NOMO-1 treated with DMSO at 0.1 percent for 48 hours (cell line): ENCODE measurements around the gene KCNA1.
"Not testable (repeated sequence)": the region's sequence is repeated elsewhere in the genome, so short reads cannot be mapped to it uniquely, and the experiment has no call there.

Experiments
- DNase-seq: peaks from one replicate; lab custom pipeline; 2025; ENCODE audit not compliant: unreplicated experiment; lab: John Stamatoyannopoulos, UW

KCNA1 gene

DNA sequence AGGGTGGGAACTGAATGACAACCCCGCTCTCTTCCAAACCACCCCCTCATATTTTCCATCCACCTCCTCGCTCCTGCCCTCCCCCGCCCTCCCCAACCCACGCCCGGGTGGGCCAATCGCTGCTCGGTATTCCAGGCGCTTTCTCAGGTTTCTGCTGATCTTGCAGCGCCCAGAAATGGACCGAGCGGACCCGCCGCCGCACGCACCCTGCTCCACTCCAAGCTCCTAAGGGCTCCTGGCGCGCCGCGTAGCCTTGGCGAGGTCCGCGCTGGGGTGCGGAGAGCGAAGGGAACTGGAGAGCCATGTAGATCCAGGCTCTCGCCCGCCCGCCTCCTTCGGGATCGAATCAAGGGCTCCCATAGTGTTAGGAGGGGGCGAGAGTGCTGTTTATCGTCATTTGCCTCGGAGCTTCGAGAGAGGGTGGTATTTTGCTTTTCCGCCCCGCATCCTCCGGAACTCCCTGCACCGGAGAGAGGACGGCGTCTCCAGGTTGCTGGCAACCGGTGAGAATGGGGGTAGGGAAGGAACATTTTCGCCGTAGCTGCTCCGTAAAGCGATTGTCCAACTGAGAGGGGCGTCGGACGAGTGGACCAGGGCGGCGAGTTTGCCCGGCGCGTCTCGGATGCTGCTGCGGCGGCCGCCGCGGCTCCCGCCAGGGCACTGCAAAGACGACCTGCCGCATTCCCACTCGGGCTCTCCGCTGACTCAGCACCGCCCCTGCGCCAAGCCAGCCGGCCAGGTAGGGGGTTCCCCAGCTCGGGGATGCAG, at the start of gene KCNA1:
Gene KCNA1, plus strand, starts transcription at position 172 of the 768 bp plus-strand sequence. CDS start 1,474 bp downstream, outside the sequence.
- no peak for DNase-seq

DNA sequence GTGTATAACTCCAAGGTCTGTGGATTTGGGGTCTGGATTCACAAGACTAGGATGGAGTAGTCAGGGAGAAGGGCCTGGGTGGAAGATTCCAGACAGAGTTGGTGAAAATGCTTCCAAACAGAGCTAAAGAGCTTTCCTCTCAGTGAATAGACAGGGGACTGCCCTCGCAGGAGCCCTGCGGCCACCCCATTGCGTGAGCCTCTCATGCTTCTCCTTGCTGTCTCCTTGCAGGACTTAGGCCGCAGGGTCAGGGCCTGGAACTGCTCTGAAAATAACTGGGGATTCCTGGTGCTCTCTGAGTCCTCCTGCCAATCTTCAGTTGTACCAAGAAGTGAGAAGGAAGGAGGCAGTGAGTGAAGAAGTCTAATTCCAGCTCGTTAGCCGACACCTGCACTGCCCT, 49.0 kb upstream of the KCNA1 start:
- DNase-seq, result no peak

DNA sequence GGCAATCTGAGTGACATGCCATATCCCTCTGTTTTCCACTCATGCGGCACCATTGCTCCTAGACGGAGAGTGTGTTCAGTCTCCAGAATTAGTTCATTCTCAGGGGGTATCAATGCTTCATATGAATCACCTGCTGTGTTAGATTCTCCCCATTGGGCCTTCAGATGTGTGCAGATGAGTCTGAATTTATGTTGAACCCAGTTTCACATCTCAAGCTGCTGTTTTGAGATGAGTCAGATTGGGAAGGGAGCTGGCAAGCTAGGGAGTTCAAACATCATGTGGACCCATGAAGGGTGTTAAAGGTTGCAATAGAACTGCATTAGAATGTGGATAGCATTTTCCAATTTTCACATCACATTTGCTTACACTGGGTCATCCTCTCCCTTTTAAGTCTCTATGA, 46.9 kb upstream of the KCNA1 start:
- DNase-seq, result no peak

DNA sequence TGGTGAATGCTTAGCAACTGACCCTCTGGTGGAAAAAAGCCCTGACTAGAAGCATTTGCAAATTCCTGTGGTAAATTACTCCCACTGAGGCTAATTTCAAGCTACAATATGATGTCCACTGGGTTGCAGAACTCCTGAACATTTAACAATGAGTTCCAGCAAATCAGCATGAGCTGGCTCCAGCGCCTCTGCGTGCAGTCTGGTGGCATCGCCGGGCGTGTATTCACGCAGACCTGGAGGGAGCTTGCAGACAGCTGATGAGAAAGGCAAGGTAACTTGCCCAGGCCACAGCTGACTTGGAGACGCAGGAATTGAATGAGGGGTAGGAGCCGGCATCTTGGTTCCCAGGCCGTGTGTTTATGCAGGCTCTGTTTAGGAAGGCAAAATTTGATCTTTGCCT, 45.1 kb upstream of the KCNA1 start:
- no peak for DNase-seq

DNA sequence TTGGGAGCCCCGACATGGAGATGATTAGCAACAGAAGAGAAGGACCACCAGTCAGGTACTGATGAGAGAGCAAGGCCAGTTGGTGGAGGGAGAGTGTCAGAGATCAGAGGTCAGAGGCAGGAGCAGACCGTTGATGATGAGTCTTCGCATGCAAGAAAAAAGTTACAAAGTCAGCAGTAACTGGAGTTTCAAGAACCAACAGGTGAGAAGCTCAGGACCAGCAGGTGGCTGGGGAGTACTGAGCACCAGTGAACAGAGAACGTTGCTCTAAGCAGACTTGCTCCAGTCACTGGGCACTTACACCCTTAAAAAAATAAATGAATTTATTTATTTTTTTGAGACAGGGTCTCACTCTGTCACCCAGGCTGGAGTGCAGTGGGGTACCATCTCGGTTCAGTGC, 44.5 kb upstream of the KCNA1 start:
- DNase-seq, result no peak

DNA sequence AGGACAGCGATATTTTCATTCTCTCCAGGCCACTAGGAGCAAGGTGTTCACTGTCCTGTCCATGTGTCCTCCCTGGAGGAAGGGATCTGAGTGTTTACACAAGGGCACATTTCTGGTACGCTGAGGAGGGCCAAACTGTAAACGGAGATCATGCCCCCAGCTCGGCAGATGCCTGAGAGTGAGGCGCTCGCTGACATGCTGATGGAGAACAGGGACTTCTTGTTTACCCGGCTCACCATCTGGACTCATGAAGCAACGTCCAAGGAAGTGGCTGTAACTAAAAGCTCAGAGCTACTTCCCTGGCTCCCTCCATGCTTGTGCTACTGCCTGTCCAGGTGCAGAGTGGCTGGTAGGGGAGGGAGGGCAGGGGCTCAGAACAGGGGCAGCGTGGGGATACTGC, 43.4 kb upstream of the KCNA1 start:
- DNase-seq, result no peak

DNA sequence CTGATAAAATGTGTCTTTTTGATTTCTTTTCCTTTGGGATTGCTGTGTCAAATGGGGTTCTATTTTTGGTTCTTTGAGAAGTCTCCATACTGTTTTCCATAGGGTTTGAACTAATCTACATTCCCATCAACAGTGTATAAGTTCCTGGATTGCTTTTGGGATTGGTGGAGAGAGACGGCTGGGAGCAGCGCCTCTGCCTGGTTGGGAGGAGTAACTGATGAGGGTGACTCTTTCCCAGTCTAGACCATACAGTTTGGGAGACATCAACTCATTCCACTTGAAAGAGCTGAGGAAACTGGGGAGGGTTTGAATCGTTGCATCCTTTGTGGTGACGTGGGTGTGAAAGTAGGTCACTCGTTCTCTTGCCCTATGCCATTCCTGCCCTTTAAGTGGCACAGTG, 42.3 kb upstream of the KCNA1 start:
- no peak for DNase-seq

DNA sequence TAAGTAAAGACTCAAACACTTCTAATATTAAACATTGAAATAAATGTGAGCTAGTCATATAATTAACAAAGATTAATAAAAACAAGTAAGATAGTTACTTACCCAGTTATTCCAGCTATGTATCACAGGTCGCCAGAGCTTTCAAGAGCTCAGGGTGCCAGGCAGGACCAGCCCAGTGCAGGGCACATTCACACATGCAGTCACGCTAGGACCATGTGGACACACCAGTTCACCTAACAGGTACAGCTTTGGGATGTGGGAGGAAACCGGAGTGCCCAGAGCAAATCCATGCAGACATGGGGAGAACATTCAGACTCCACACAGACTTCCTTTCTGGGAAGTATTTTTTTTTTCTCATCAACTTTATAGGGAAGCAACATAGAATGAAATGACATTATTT, 39.3 kb upstream of the KCNA1 start:
- no peak for DNase-seq

DNA sequence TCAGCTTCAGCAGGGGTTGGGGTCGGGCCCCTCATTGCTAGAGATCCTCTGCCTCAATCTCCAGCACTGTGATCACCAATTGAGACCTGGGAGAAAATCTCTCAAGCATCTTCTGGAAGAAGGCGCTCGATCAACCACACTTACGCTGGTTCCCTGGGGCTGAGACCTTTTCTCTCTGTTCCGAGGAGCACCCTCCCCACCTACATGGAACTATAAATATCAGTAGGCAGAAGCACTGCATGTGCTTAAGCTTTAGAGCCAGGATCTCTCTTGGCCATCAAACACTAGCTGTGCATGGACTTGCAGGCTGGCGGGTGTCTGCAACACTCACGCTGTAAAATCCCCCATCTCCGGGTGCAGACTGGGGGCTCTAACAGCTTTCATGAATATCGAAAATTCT, 38.2 kb upstream of the KCNA1 start:
- DNase-seq, result no peak

DNA sequence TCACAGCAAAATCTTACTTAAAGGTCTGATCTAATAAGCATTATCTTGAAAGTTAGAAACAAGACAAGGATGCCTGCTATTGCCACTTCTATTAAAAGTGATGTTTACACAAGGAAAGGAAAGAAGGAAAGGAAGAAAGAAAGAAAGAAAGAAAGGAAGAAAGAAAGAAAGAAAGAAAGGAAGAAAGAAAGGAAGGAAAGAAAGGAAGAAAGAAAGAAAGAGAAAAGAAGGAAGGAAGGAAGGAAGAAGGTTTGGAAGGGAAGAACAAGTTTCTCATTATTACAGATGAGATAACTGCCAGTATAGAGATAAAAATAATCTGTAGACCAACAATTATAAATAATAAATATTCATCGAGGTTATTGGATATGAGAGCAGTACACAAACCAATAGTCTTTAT, 35.8 kb upstream of the KCNA1 start:
- DNase-seq, result no peak

DNA sequence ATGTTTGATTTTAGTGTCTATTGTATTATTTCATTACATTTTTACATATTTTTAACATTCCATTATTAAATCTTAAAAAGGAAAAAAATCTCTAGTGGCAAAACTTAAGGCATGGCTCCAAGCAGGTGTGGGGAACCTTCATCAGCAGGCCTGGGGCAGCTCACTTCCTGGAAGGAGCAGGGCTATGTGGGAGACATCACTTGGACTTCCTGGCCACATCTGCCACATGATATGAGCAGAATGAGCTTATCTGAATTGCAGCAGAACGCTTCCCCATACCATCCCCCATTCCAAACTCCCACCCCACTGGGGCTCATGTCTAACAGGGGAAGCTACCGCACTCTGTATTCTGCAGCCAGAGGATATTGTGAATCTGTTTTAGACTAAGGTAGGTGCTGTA, 35.0 kb upstream of the KCNA1 start:
- no peak for DNase-seq

DNA sequence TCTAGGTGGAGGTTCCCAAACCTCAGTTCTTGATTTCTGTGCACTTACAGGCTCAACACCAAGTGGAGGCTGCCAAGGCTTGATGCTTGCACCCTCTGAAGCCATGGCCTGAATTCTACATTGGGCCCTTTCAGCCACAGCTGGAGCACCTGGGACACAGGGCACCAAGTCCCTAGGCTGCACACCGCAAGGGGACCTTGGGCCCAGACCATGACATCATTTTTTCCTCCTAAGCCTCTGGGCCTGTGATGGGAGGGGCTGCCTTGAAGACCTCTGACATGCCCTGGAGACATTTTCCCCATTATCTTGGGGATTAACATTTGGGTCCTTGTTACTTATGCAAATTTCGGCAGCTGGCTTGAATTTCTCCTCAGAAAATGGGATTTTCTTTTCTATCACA, 30.2 kb upstream of the KCNA1 start:
- DNase-seq, result not testable (repeated sequence)

DNA sequence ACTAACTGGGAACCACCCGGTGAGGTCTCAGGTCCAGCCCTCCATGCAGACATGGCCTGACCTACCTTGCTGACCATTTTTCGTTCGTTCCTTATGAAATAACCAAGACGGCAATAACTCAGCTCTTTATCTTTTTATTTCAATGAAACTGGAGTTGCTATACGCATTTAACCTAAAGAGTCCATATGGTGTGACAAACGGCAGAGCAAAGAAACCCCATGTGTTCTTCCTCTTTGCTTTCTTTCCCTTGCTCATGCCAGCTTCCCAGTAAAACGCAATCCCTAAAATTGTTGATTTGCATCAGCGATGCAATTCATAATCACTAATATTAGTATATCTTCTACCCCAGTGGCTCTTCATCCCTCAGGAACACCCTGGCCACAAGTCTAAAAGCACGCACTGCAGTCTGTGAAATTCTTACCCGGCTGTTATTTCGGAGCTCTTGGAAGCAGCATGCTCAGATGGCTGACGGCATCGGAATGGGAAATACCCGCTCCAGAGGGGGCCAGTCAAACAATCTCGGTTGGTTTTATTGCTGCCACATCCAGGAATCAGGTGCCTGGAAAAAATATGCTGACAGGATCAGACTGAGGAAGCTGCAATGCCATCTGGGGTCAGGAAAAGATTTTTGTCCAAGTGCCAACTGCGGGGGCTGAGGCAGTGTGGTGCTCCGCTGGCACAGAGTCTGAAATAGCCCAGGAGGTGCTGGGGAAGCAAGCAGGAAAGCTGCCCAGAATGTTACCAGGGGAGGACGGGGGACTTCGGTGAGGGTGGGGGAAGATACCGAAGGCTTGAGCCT, 28.2 kb upstream of the KCNA1 start:
- DNase-seq, result no peak

DNA sequence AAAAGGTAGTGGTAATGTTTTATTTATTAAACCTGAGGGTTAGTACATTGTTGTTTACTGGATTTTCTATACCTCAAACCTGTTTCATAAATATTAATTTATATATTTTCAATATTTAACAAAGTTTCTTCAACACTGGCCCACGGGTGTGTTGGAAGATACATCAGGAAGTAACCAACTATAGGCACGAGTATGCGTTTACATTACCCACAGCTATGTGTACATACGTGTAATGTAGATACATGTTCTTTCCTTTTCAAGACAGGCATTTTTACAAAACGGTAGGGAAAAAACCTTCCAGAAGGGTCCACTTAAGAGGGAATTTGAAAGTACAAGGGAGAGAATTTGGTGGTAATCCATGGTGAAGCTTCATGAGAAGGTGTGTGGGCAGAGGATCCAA, 17.8 kb upstream of the KCNA1 start:
- no peak for DNase-seq

DNA sequence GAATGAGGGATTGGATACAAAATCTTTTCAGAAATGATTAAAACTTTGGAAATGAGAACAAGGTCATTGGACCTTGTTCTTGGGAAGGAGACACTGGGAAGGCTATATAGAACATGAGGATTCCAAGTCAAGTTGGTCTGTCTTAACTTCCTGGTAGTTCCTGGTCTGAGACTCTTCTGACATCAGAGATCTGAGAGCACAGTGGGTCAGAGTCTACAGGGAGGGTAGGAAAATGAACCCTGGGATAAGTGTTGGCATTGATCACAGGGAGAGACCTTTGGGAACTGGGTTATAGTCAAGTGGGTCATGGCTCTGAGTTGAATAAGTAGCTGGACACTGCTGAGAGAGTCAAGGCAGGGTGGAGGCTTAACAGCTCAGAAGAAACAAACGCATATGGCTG, 17.3 kb upstream of the KCNA1 start:
- no peak for DNase-seq

DNA sequence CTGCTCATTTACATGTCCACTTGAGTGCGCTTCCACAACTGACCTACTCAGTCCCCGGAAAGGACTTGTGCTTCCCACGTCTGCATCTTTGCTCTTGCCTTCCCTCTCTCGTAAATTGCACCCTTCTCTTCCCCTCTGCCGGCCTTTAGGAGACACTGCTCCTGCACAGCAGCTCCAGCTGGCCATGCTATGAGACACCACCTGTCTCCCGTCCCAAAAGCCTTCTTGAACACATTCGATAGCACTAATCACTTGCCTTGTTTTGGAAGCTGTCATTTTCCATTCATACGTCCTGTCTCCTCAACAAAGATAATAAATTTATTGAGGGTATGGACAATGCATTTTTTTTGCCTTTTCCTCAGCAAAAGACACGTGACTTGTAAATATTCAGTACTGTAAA, 15.7 kb upstream of the KCNA1 start:
- no peak for DNase-seq

DNA sequence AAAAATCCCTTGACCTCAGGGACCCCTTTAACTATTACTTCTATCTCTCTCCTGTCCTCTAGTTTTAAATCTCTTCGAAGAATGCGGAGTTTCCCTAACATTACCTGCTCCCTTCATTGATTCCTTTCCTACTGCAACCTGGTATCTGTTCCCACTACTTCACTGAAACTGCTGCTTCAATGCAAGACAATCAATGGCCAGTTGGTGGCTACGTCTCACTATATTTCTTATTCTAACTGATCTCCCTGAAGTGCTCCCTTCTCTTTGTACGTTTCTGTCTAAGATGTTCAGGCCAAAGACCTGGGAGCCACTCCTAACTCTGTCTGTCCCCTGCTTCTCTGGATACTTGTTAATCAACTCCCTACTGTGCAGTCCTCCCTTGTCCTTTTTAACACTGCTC, 10.3 kb upstream of the KCNA1 start:
- DNase-seq, result no peak

DNA sequence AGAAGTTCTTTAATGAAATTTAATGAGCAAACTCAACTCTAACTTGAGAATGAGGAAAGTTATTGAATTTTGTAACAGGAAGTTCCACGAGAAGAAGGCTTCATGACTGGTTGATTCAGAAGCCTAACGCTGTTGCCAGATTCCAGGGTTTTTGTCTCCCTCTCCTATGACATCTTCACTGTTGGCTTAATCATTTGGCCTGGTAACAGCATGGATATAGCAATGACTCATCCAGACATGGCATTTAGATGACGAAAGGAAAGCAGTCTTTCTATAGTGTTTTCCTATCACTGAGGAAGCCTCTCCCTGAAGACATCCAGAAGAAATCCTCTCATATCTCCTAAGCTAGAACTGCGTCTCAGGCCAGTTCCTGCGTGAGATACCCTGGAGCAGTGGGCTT, 9.4 kb upstream of the KCNA1 start:
- DNase-seq, result no peak

DNA sequence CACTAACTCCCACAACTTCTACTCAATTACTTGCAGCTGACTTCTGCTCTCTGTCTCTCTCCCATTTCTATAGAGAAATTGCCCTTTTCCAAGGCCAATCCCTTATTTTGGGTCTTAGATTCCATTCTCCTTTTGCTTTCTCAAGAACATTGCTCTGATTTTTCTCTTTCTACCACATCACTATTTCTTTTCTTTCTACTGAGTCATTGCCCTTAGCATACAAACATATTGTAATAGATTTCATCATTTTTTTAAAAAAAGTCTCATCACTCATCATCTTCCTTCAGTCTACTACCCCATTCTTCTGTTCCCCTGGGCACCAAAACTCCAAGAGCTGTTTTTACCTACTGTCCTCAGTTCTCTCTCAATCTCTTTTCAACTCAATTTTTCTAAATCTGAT, 4.4 kb upstream of the KCNA1 start:
- no peak for DNase-seq

DNA sequence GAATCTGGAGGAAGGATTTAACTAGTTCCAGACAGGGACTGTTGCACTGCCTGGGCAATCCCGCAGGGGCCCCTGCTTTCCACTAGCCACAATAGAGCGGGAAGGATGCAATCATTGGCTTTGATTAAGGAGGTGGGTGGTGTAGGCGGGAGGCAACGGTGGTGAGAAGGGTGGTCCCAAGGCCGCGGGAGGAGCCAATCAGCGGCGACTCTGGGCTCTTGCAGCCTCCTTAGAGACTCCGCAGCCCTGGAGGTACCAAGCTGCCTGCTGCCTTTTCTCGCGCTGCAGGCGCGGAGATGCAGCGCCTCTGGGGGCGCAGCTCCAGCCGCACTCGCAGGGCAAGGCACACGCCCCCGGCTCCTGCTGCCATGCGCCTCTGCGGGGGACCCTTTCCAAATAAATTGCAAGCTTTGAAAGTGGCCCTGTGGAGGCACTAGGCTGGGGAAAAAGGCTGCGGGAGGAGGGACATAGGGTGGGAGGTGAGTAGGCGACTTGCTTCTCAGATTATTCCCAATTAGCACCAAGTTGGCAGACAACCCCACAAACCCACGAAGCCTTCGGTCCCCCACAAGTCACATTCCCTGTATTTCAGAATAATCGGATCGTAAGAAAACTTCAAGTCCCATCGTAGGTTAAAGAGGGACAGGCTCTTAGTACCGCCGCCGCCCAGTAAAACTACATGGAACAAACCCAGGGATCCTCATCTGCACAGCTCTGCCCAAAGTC, 858 bp upstream of the KCNA1 start:
- DNase-seq, result no peak

DNA sequence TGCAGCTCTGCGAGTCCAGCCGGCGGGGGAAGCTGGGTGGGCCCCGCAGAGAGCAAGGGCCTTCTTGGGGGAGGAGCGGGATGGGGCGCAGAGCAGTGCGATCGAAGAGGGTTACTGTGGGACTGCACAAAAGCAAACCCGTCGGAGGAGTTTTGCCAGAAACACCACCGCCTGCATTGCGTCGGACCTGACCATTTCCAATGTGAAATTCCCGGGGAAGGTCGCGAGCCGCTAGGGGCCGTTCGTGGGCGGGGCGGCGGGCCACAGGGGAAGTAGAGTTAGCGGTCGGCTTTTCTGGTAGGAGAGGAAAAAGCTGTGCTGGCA, 333 bp upstream of the KCNA1 start:
- DNase-seq, result no peak
